Hypothalamus (tissue), 51 donors: ENCODE measurements around the gene ABCD3.
"Not testable (repeated sequence)": the region's sequence is repeated elsewhere in the genome, so short reads cannot be mapped to it uniquely, and the experiment has no call there.

Experiments used
- DNase-seq, 51 donors: peaks; one replicate each; lab custom pipeline; 2025; lab: John Stamatoyannopoulos, UW

ABCD3 gene

DNA sequence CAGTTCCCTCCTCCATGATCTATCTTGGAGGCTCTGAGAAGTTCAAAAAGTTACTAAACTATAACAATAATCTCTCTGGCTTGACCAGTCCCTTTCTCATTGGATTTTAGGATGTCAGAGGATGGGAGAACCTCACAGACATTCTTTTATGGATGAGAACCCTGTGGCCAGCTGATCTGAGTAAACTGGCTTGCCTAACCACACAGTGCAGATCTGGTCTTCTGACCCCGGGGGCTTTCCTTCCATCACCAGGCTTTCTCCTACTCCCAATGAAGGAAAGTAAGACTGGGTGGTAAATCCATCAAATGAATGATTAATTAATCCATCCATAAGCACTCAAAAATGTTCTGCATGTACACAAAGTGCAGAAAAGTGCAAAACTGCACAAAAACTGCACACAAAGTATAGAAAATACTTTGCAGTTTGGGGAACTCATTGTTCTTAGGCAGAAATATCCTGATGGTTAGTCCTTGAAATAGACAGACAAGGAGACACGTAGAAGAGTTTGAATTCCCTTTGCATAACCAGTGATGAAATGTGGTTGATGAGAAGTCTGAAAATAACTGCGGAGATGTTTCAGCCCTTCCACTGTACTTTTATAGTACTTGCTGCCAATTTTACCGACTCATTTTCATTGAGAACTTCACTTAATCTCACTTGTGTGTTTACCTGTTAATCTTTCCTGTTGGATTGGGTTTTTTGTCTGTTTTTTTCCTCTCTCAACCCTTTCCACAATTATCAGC, 125.9 kb downstream of the ABCD3 start:
- no peak for DNase-seq

GRCh38 chr1:94544706-94545490, 126.7 kb downstream of the ABCD3 start:
- no peak for DNase-seq

DNA sequence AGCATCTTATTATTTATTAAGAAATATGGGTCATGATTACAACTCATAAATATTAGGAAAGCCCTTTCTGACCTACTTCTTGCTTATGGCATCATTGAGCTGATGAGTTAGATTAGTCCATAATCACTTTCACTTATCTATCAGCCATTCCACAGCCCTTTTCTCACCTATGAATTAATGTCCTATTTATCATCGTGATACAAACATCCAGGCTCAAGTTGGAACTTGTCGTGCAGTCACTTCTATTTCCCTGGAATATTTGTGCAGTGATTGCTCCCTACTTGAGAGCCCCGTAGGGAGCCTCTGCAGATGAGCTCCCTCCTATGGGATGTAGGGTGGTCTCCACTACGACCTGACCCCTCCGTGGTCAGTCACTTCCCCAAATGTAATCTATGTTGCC, 131.5 kb downstream of the ABCD3 start:
- DNase-seq: no peak

DNA sequence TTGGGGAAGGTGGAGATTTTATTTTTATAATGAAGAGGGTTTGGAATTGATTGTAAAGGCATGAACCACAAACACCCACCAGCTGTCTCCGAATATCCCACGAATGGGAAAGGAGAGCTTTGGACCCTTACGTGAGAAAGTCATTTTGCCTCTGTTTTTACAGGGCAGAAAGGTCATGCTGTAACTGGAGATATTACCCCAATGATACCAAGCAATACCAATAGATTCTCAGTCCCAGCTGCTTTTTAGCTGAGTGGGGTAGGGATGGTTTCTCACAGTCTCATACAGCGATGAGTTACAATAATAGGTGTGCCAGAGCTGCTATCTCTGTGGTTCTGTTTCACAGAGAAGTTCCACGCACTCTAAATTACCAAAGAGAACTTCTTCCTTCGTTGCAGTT, 132.2 kb downstream of the ABCD3 start:
- DNase-seq: no peak

GRCh38 chr1:94550800-94551241, 132.6 kb downstream of the ABCD3 start:
- DNase-seq: no peak

GRCh38 chr1:94551449-94551848, 133.3 kb downstream of the ABCD3 start:
- DNase-seq: no peak

DNA sequence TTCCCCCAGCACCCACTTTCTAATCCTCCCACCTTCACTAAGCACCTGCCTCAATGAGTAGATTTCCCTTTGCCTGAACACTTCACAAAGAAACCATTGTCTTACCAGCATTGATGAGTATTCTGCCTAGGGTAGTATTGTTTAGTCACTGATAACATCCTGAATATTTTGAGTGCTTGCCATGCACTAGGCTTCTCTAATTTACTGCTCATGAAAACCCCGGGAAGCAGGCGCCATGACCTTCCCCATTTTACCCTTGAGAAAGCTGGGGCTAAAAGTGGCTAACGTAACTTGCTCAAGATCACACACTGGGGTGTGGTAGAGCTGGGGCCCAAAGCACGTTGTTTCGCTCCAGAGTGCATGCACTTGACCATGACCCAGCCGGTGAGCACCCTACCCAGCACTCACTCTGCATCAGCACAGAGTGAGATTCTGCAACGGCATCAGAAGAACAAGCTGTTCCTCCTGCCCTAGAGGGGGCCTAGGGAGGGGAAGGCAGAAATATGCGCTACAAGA, 133.9 kb downstream of the ABCD3 start:
- no peak for DNase-seq

DNA sequence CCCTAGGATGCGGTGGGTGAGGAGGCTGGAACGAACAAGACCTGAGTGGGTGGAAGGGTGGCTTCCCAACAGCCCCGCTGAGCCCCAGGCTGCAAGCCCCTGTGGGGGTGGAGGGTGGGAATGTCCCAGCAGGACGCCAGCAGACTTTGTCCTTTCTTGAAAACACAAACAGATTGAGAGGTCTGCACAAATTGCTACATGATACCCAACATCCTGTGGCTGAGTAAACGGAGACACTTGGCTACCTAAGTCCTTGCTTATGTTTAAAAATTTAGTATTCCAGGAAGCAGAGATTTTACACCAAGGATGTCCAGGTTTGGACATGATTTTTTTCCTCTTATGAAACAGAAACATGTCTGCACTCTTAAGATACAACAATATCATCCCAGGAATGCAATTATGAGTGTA, 135.1 kb downstream of the ABCD3 start:
- no peak for DNase-seq

GRCh38 chr1:94553931-94554330, 135.7 kb downstream of the ABCD3 start:
- no peak for DNase-seq

DNA sequence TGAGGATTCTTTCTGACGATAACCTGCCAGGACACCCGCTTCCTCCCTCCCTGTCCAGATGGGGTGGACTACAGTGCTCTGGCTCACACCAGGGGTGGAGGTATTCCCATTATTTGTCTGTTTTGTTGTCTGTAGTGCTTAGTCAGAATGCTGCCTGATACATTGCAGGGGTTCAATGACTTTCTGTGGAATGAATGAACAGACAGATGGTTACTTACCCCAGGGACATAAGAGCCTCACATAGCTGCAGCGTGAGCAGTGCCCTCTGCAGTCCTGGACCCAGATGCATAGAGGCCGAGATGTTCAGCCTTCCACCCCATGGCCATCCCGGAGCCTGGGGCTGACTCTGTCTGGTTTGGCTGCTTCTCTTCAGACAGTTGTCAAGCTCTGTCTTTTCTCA, 136.4 kb downstream of the ABCD3 start:
- no peak for DNase-seq

DNA sequence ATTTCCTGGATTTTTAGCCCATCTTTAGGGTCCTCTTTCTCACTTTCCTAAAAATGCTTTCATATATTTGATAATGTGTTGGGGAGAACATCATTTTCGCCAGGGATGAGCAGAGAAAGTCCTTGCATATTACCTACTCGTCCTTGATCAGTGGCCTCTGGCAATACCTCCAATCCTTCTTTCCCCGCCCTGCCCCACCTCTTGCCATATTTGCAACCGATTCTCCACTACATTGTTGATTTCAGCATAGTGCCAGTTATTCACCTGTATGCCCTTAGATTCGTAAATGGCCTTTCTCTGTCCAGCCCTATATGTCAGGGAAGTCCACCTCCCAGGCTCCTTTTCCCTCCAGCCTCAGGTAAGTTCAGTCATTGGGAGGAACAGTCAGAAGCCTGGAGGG, 136.9 kb downstream of the ABCD3 start:
- DNase-seq: no peak

GRCh38 chr1:94559921-94560320, 141.7 kb downstream of the ABCD3 start:
- no peak for DNase-seq

- no peak for DNase-seq
These were observed 142.1 kb downstream of the ABCD3 start for GRCh38 chr1:94560333-94560732.

GRCh38 chr1:94562519-94563260, 144.5 kb downstream of the ABCD3 start:
- DNase-seq: no peak

GRCh38 chr1:94565901-94566300, 147.7 kb downstream of the ABCD3 start:
- no peak for DNase-seq

DNA sequence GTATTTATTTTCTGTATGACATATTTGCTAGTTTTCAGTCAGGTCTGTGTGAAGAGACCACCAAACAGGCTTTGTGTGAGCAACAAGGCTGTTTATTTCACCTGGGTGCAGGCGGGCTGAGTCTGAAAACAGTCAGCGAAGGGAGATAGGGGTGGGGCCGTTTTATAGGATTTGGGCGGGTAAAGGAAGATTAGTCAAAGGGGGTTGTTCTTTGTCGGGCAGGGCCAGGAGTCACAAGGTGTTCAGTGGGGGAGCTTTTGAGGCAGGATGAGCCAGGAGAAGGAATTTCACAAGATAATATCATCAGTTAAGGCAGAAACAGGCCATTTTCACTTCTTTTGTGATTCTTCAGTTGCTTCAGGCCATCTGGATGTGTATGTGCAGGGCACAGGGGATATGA, 148.2 kb downstream of the ABCD3 start:
- not testable (repeated sequence) for DNase-seq

DNA sequence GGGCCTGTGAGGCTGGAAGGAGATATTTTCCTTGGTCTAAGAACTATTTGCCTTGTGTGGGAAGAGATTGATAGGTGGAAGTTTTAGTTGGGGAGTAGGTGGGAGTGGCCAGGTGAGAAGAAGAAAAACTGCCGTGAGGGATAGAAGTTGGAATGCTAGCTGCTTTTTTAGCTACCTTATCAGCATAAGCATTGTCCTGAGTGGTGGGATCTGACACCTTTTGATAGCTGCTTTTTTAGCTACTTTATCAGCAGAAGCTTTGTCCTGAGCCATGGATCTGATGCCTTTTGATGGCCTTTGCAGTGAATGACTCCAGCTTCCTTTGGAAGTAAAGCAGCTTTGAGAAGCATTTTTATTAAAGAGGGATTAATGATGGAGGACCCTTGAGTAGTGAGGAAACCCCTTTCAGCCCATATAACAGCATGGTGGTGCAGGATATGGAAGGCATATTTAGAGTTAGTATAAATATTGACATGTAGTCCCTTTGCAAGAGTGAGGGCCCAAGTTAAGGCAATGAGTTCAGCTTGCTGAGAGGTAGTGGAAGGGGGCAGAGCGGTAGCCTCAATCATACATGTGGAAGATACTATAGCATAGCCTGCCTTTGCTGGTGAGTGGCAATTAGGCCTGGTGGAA, 149.9 kb downstream of the ABCD3 start:
- DNase-seq: not testable (repeated sequence)
